GM12875 (cell line): Measurements from ENCODE around the gene ITIH4.

Experiments
- H3K4me3 ChIP-seq: one replicate; pipeline ENCODE4 v1.5.1; 2011; ENCODE audit warnings: low read depth, low read length, control low read depth
- TF ChIP-seq, protein P1 (sequence below): IDR thresholded peaks from 2 replicates; pipeline ENCODE4 v1.5.1; 2011; ENCODE audit warnings: low read depth, mild to moderate bottlenecking, control low read depth, inconsistent platforms, low read length, moderate library complexity, borderline replicate concordance; ENCODE audit not compliant: insufficient read depth

The ITIH4 gene

DNA sequence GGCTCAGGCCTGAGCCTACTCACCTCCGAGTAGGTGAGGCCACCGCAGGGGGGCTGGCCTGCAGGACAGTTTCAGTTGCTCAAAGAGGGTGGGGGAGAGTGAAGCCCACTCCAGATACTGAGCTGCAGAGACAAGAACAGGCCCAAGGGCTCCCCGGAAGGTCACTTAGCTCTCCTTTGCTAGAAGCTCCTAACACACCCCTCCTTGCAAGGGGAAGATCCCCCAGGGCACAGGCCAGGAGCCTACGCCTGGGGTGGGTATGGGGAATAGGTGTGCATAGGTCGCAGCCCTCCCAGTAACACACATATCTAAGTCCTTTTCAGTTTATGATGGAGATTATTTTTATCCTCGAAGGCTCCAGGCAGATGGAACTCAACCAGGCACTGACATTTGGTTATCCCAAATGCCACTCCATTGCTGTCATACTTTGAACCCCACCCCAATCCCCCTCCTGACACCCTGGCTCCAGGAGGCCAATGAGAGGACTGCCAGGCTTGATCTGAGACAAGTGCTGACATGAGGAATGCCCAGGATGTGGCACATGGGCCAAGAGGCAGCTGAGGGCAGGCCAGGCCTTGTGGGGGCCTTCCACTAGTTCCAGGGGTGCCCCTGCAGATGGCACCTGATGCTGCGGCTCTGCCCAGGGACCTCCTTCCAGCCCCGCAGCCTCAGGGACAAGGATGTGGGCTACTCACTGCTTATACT, 5.4 kb upstream of the ITIH4 start:
- TF ChIP-seq, protein P1, sequence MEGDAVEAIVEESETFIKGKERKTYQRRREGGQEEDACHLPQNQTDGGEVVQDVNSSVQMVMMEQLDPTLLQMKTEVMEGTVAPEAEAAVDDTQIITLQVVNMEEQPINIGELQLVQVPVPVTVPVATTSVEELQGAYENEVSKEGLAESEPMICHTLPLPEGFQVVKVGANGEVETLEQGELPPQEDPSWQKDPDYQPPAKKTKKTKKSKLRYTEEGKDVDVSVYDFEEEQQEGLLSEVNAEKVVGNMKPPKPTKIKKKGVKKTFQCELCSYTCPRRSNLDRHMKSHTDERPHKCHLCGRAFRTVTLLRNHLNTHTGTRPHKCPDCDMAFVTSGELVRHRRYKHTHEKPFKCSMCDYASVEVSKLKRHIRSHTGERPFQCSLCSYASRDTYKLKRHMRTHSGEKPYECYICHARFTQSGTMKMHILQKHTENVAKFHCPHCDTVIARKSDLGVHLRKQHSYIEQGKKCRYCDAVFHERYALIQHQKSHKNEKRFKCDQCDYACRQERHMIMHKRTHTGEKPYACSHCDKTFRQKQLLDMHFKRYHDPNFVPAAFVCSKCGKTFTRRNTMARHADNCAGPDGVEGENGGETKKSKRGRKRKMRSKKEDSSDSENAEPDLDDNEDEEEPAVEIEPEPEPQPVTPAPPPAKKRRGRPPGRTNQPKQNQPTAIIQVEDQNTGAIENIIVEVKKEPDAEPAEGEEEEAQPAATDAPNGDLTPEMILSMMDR = no peak
- no peak overlapping the region for H3K4me3 ChIP-seq

DNA sequence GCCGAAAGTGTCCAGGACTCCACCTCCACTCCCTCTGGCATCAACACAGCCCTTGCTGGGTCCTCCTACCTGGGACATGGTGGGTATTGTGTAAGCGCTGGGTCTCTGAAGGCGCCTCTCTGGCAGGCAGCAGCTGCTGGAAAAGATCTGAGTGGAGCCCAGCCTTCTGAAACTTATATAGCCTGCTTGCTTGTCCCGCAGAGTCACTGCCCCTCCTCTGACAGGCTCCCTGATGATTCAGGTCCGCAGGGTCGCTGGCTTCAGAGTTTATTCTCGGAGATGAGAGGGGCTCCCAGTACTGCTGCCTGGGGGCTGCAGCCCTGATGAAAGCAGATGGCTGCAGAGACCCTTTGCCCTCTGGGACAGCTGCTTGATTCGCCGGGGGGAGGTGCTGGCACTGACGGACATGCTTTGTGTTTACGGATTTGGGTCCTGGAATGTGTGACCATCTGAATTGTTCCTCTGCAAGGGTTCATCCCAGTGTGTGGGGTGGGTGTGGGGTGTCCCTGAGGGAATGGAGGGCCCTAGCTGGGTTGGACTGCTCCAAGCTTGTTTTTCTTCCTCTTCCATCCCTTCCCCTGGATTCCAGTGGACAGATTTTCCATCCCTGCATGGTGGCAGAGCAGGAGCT, 4.5 kb upstream of the ITIH4 start, which contains the start of gene MUSTN1:
Gene MUSTN1 (minus strand): TSS at position 149 of the 631 bp plus-strand sequence. CDS start 71 bp downstream, at position 78.
- H3K4me3 ChIP-seq = no peak within 1 kb of the TSS
- TF ChIP-seq, protein P1 = no peak

- TF ChIP-seq, protein P1 = no peak
- H3K4me3 ChIP-seq = no peak overlapping the region
Measured at GRCh38 chr3:52833202-52833601, 2.7 kb upstream of the ITIH4 start.

DNA sequence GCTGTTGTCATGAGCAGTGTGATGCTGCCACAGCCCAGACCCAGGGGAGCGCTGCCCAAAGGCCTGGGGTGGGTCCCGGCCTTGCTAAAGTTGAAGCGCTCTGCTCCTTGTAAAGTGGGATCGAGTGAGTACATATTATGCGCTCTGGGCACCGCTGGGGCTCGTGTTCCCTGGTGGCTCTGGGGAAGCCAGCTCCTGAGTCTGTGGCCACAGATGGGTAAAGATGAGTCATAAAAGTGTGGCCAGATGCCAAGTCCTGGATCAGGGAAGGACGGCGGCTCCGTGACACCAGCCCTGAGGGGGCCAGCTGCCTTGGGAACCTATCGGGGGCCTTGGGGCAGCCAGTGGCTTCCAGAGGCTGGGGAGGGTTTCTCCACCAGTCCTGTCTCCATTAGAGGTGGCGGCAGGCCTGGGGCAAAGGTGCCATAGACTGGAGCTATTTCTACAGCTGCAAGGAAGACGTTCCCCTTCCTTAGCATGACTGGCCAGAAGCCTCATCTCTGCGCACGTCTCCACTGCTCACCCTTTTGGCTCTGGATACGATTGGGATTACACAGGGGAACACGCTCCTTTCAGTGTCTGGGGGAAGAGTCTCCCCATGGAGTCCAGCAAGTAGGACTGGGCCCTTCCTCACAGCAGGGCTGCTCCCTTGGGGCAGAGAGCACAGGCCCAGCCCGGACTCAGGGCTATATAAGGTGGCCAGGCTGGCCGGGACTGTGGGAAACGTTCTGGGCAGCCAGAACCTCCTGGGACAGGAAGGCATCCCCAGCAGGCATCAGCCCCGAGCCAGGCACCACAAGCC, 1.2 kb upstream of the ITIH4 start:
- TF ChIP-seq, protein P1 = no peak
- no peak overlapping the region for H3K4me3 ChIP-seq

GRCh38 chr3:52829906-52830463, 487 bp downstream of the ITIH4 start:
- TF ChIP-seq, protein P1 = no peak
- no peak overlapping the region for H3K4me3 ChIP-seq

DNA sequence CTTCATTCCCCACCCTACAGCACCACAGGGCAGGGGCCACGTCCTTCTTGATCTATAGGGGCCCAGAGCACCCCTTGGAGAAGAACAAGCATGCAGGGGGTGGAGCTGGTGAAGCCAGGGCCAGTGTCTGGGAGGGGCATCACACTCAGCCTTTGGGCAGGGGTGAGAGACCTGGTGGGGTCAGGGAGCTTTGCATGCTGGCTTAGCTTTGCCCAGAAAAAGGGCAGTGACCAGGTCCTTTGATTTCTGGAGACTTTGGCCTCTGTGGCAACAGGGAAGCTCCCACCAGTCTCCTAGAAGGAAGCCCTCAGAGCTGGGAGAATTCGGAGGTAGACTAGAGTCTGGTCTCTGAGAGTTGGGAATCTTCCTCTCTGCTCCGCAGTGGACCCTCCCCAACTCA, 990 bp downstream of the ITIH4 start:
- no peak overlapping the region for H3K4me3 ChIP-seq
- TF ChIP-seq, protein P1 = no peak
